CD4-positive, alpha-beta memory T cell (primary cell): Measurements from ENCODE around the gene RTTN. TPM values are rescaled to one million over a fixed set of nuclear protein-coding genes. Genes with fewer than 3 reads are reported as not detected.
A peak's percentile ranks its signal among the peaks of the same experiment; 100 is the strongest.

Experiments used
- CTCF ChIA-PET: fragments of 350-600 bp; sonication (Branson Sonifier 250); formaldehyde crosslinking; loops from one replicate; lab custom pipeline; 2021; ENCODE audit warnings: inconsistent platforms; ENCODE audit not compliant: partially characterized antibody; lab: Charles Lee
- POLR2A ChIA-PET: fragments of 350-600 bp; sonication (Branson Sonifier 250); formaldehyde crosslinking; loops from one replicate; lab custom pipeline; 2021; ENCODE audit not compliant: partially characterized antibody; lab: Charles Lee
- DNase-seq, 5 donors: peaks; one replicate each; pipeline versions ENCODE4 v3.0.0 to v3.0.0-alpha.2; 2020 to 2022; ENCODE audit warnings: mixed read lengths in 1 of 5
- H3K27ac ChIP-seq: one replicate; pipeline ENCODE4 v1.7.0; 2013; ENCODE audit warnings: low read depth, low read length
- H3K27me3 ChIP-seq: 2 replicates; pipeline ENCODE4 v1.7.0; 2013; ENCODE audit warnings: mild to moderate bottlenecking, low read length, moderate library complexity; ENCODE audit not compliant: insufficient read depth
- H3K36me3 ChIP-seq: 2 replicates; pipeline ENCODE4 v1.7.0; 2013; ENCODE audit warnings: mild to moderate bottlenecking, low read length, moderate library complexity; ENCODE audit not compliant: insufficient read depth
- H3K4me1 ChIP-seq: 2 replicates; pipeline ENCODE4 v1.7.0; 2013; ENCODE audit warnings: mild to moderate bottlenecking, low read length, moderate library complexity; ENCODE audit not compliant: insufficient read depth
- H3K4me3 ChIP-seq, 2 donors: one replicate each; pipeline ENCODE4 v1.7.0; 2013; ENCODE audit warnings: low read length in 2 of 2, mild to moderate bottlenecking in 1 of 2
- H3K9me3 ChIP-seq, 2 donors: one replicate each; pipeline ENCODE4 v1.7.0; 2013; ENCODE audit warnings: low read length in 2 of 2, control low read depth in 1 of 2; ENCODE audit not compliant: control insufficient read depth in 1 of 2
- H3K27ac Mint-ChIP-seq, 7 donors: one replicate each; pipeline ENCODE4 v1.8.0; 2020 to 2021; ENCODE audit warnings: mixed read lengths in 7 of 7, mild to moderate bottlenecking in 6 of 7, inconsistent platforms in 3 of 7, moderate library complexity in 3 of 7
- H3K27me3 Mint-ChIP-seq, 2 donors: one replicate each; pipeline ENCODE4 v1.8.0; 2020 to 2021; ENCODE audit warnings: mixed read lengths in 2 of 2
- H3K36me3 Mint-ChIP-seq, 2 donors: one replicate each; pipeline ENCODE4 v1.8.0; 2020 to 2021; ENCODE audit warnings: mixed read lengths in 2 of 2, inconsistent platforms in 1 of 2, mild to moderate bottlenecking in 1 of 2
- H3K4me1 Mint-ChIP-seq, 4 donors: one replicate each; pipeline ENCODE4 v1.8.0; 2020 to 2021; ENCODE audit warnings: mixed read lengths in 4 of 4, mild to moderate bottlenecking in 1 of 4
- H3K4me3 Mint-ChIP-seq, 8 donors: one replicate each; pipeline ENCODE4 v1.8.0; 2020 to 2021; ENCODE audit warnings: mixed read lengths in 8 of 8, mild to moderate bottlenecking in 7 of 8, moderate library complexity in 6 of 8, inconsistent platforms in 3 of 8
- H3K9me3 Mint-ChIP-seq, 8 donors: one replicate each; pipeline ENCODE4 v1.8.0; 2020 to 2021; ENCODE audit warnings: mixed read lengths in 8 of 8, mild to moderate bottlenecking in 5 of 8, inconsistent platforms in 3 of 8, moderate library complexity in 1 of 8
- intact Hi-C: fragments of 100-400 bp; cut with micrococcal nuclease; formaldehyde crosslinking; loops from one replicate; pipeline ENCODE4 v1.15.1; 2023
- polyA plus RNA-seq, 2 donors: library from polyadenylated mRNA; unstranded; fragments of 300-500 nt; fragmentation: Illumina TruSeq; gene quantifications; one replicate each; pipeline ENCODE4 v1.2.3, GENCODE V29; 2021
- total RNA-seq, 2 experiments: library from RNA; stranded (reverse); gene quantifications; one replicate each; pipeline ENCODE4 v1.2.3, GENCODE V29; 2021

Gene RTTN
- total and polyA plus RNA-seq, 4 experiments from 2014 or later, result 2.6 to 27.1 (median 14.5) TPM

GRCh38 chr18:70046796-70047195, 158.7 kb downstream of the RTTN start:
- ChIA-PET CTCF (no interaction called here), POLR2A (no interaction called here)
- no peak for DNase-seq
- intact Hi-C loops, result no loop called here
- Histone ChIP-seq H3K4me3 (no peak overlapping the region), H3K36me3 (no peaks in the 10 kb centered on the region), H3K27ac (no peak overlapping the region), H3K4me1 (no peaks in the 10 kb centered on the region), H3K9me3 (no peaks in the 10 kb centered on the region), H3K27me3 (no peaks in the 10 kb centered on the region)
- Mint-ChIP-seq H3K9me3 (no peaks in the 10 kb centered on the region), H3K36me3 (peaks cover 27 to 42% of the 10 kb centered on the region in 2 donors), H3K4me3 (no peak overlapping the region), H3K27ac (no peak overlapping the region), H3K4me1 (no peaks in the 10 kb centered on the region), H3K27me3 (no peaks in the 10 kb centered on the region)

DNA sequence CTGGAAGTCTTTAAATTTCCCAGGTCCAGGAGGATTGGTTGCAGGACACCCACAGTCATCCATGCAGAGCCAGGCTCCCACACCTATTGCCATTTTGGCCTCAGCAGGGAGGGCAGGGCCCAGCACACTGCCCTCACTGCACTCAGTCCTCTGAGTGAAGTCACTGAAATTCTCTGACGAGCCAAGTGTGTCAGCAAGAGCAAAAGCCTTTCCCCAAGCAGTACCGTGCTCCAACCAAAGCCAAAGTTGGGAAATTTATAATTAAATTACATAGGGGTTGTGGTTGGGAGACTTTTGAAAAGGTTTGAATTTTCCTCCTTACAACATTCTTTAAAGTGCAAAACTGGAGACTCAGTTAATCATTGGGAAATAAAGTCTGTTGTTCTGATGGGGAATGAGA, 159.3 kb downstream of the RTTN start:
- H3K4me3 Mint-ChIP-seq, result no peak overlapping the region
- Histone ChIP-seq H3K4me1 (no peaks in the 10 kb centered on the region), H3K4me3 (no peak overlapping the region), H3K9me3 (no peaks in the 10 kb centered on the region), H3K27me3 (no peaks in the 10 kb centered on the region), H3K27ac (no peak overlapping the region), H3K36me3 (no peaks in the 10 kb centered on the region)
- CTCF ChIA-PET, result no interaction called here
- peaks cover 26 to 38% of the 10 kb centered on the region in 2 donors for H3K36me3 Mint-ChIP-seq
- no peaks in the 10 kb centered on the region for H3K4me1 Mint-ChIP-seq
- no peaks in the 10 kb centered on the region for H3K9me3 Mint-ChIP-seq
- POLR2A ChIA-PET, result no interaction called here
- DNase-seq, result no peak
- H3K27ac Mint-ChIP-seq, result no peak overlapping the region
- intact Hi-C loops, result no loop called here
- no peaks in the 10 kb centered on the region for H3K27me3 Mint-ChIP-seq

DNA sequence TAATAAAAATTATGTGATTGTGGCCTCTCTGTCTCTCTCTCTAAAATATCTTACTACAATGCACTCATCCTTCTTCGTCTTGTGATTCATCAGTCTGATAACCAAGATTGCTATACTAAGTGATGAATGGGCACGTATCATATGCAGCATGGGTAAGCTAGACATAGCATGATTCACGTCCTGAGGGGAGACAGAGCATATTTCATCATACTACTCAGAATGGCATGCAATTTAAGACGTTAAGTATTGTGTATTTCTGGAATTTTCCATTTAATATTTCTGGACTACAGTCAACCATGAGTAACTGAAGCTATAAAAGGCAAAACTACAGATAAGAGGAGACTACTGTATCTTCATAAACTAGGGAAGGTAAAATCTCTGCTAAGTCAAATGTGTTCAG, 160.9 kb downstream of the RTTN start:
- POLR2A ChIA-PET, result no interaction called here
- Histone ChIP-seq H3K27me3 (no peaks in the 10 kb centered on the region), H3K27ac (no peak overlapping the region), H3K4me1 (no peaks in the 10 kb centered on the region), H3K9me3 (no peaks in the 10 kb centered on the region), H3K36me3 (no peaks in the 10 kb centered on the region), H3K4me3 (no peak overlapping the region)
- Mint-ChIP-seq H3K4me3 (no peak overlapping the region), H3K27ac (no peak overlapping the region), H3K36me3 (peaks cover 21 to 31% of the 10 kb centered on the region in 2 donors), H3K27me3 (no peaks in the 10 kb centered on the region), H3K4me1 (peaks cover 0 to 1% (median 0%) of the 10 kb centered on the region in 4 donors), H3K9me3 (no peaks in the 10 kb centered on the region)
- CTCF ChIA-PET, result no interaction called here
- intact Hi-C loops, result no loop called here
- DNase-seq, result no peak

GRCh38 chr18:70041459-70042050, 163.9 kb downstream of the RTTN start:
- H3K4me1 Mint-ChIP-seq, result peaks cover 0 to 1% (median 0%) of the 10 kb centered on the region in 4 donors
- peaks cover 0 to under 1% (median 0%) of the 10 kb centered on the region in 8 donors for H3K9me3 Mint-ChIP-seq
- Histone ChIP-seq H3K27me3 (no peaks in the 10 kb centered on the region), H3K36me3 (no peaks in the 10 kb centered on the region), H3K4me3 (no peak overlapping the region), H3K4me1 (no peaks in the 10 kb centered on the region), H3K27ac (no peak overlapping the region), H3K9me3 (no peaks in the 10 kb centered on the region)
- H3K27me3 Mint-ChIP-seq, result no peaks in the 10 kb centered on the region
- intact Hi-C loops, result no loop called here
- ChIA-PET POLR2A (no interaction called here), CTCF (no interaction called here)
- no peak for DNase-seq
- H3K36me3 Mint-ChIP-seq, result peaks cover 32 to 54% of the 10 kb centered on the region in 2 donors
- H3K4me3 Mint-ChIP-seq, result no peak overlapping the region
- H3K27ac Mint-ChIP-seq, result peak overlapping the region in 1 of 7 donors; percentile 53

GRCh38 chr18:70039186-70039585, 166.3 kb downstream of the RTTN start:
- Mint-ChIP-seq H3K27ac (no peak overlapping the region), H3K27me3 (no peaks in the 10 kb centered on the region), H3K36me3 (peaks cover 44 to 71% of the 10 kb centered on the region in 2 donors), H3K4me1 (peaks cover 0 to 1% (median 0%) of the 10 kb centered on the region in 4 donors), H3K9me3 (peaks cover 0 to 6% (median 0%) of the 10 kb centered on the region in 8 donors), H3K4me3 (no peak overlapping the region)
- CTCF ChIA-PET, result no interaction called here
- H3K27ac ChIP-seq, result no peak overlapping the region
- no peak overlapping the region for H3K4me3 ChIP-seq
- DNase-seq, result no peak
- no peaks in the 10 kb centered on the region for H3K27me3 ChIP-seq
- intact Hi-C loops, result no loop called here
- H3K36me3 ChIP-seq, result no peaks in the 10 kb centered on the region
- no peaks in the 10 kb centered on the region for H3K4me1 ChIP-seq
- POLR2A ChIA-PET, result no interaction called here
- H3K9me3 ChIP-seq, result no peaks in the 10 kb centered on the region

DNA sequence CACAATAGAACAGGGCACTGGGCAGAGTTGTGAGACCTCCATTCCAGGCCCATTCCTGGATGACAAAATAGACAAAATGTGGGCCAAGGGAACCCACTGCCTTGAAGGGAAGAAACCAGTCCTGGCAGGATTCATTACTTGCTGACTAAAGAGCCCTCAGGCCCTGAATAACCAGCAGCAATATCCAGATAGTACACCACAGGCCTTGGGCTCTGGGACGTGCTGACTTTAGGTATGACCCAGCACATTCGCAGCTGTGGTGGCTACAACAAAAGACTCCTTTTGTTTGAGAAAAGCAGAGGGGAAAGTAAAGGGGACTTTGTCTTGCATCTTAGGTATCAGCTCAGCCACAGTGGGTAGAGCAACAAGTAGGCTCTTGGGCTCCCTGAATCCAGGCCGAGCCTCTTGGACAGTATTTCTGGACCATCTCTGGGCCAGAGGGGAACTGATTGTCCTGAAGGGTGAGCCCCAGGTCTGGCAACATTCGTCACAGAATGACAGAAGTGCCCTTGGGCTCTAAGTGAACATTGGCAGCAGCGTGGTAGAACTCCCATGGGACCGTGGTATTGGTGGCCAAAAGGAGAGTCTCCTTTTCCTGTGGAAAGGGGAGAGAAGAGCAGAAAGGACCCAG, 167.9 kb downstream of the RTTN start:
- peak overlapping the region in 1 of 8 donors; percentile 21 for H3K4me3 Mint-ChIP-seq

DNA sequence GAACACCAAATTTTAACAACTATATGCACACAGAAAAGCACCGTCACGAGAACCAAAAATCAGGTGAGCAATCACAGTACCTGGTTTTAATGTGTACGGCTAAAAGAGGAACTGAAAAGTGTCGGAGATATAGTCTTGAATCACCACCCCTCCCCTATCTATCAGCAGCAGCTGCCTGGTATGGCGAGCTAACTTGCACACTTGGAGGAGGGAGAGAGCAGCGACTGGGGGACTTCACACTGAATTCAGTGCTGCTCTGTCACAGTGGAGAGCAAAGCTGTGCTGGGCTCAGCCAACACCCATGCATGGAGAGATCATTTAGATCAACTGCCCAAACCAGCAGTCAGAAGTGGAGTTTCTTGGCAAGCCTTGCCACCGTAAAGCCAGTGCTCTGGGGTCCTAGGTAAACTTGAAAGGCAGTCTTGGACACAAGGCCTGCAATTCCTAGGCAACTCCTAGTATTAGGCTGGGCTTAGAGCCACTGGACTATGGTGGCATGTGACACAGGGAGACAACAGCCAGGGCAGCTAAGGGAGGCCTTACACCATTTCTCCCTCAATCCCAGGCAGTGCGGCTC, 168.6 kb downstream of the RTTN start:
- Mint-ChIP-seq H3K9me3 (peaks cover 0 to 6% (median 0%) of the 10 kb centered on the region in 8 donors), H3K27ac (no peak overlapping the region)

More for the DNA sequence above, 167.9 kb downstream of the RTTN start:
- H3K4me3 ChIP-seq, result no peak overlapping the region
- H3K4me1 ChIP-seq, result no peaks in the 10 kb centered on the region
- intact Hi-C loops, result no loop called here
- no peaks in the 10 kb centered on the region for H3K27me3 Mint-ChIP-seq
- peaks cover 0 to 6% (median 0%) of the 10 kb centered on the region in 8 donors for H3K9me3 Mint-ChIP-seq
- peaks cover 0 to 1% (median under 1%) of the 10 kb centered on the region in 4 donors for H3K4me1 Mint-ChIP-seq
- no peak for DNase-seq
- no peak overlapping the region for H3K27ac ChIP-seq
- ChIA-PET POLR2A (no interaction called here), CTCF (no interaction called here)
- no peaks in the 10 kb centered on the region for H3K9me3 ChIP-seq
- H3K27ac Mint-ChIP-seq, result peak overlapping the region in 1 of 7 donors; percentile 15
- H3K36me3 ChIP-seq, result no peaks in the 10 kb centered on the region
- H3K36me3 Mint-ChIP-seq, result peaks cover 47 to 75% of the 10 kb centered on the region in 2 donors
- H3K27me3 ChIP-seq, result no peaks in the 10 kb centered on the region

More for the DNA sequence above, 168.6 kb downstream of the RTTN start:
- ChIA-PET POLR2A (no interaction called here), CTCF (no interaction called here)
- Mint-ChIP-seq H3K27me3 (no peaks in the 10 kb centered on the region), H3K36me3 (peaks cover 46 to 75% of the 10 kb centered on the region in 2 donors), H3K4me3 (no peak overlapping the region), H3K4me1 (peaks cover 0 to 1% (median under 1%) of the 10 kb centered on the region in 4 donors)
- H3K36me3 ChIP-seq, result no peaks in the 10 kb centered on the region
- no peaks in the 10 kb centered on the region for H3K27me3 ChIP-seq
- H3K9me3 ChIP-seq, result no peaks in the 10 kb centered on the region
- no peak overlapping the region for H3K27ac ChIP-seq
- DNase-seq, result no peak
- intact Hi-C loops, result no loop called here
- H3K4me3 ChIP-seq, result no peak overlapping the region
- no peaks in the 10 kb centered on the region for H3K4me1 ChIP-seq
